GM12801 (cell line): ENCODE measurements around the gene NUBP2.

Experiments used
- CTCF ChIP-seq: IDR thresholded peaks from one replicate; pipeline ENCODE4 v1.5.1; 2011; ENCODE audit warnings: control low read depth; ENCODE audit not compliant: insufficient read length; ENCODE audit errors: extremely low read depth

NUBP2 gene

GRCh38 chr16:1775006-1775845 lies 7.5 kb upstream of the NUBP2 start:
- TF ChIP-seq CTCF = no peak

- no peak for TF ChIP-seq CTCF
Measured at GRCh38 chr16:1775846-1776671, 6.7 kb upstream of the NUBP2 start.

GRCh38 chr16:1776672-1776955 lies 6.1 kb upstream of the NUBP2 start:
- no peak for TF ChIP-seq CTCF

- no peak for TF ChIP-seq CTCF
Measured at GRCh38 chr16:1776991-1777374, 5.8 kb upstream of the NUBP2 start.

- TF ChIP-seq CTCF = no peak
Measured at GRCh38 chr16:1777375-1778199, 5.2 kb upstream of the NUBP2 start.

GRCh38 chr16:1778200-1779179 lies 4.3 kb upstream of the NUBP2 start:
- TF ChIP-seq CTCF = no peak
